GM12878 (cell line): ENCODE data around the gene THOC6. TPM values are rescaled to one million over a fixed set of nuclear protein-coding genes. Genes with fewer than 3 reads are reported as not detected.
A peak's percentile ranks its signal among the peaks of the same experiment; 100 is the strongest.

Experiments
- CEBPZ ChIP-seq: fragments of 150-350 bp; IDR thresholded peaks from 2 replicates; pipeline ENCODE4 v1.6.1; 2016; ENCODE audit warnings: low read depth, low read length
- CHD1 ChIP-seq: IDR thresholded peaks from 2 replicates; pipeline ENCODE4 v1.6.1; 2012; ENCODE audit warnings: low read depth, low read length, improper control_type of control experiment
- CHD2 ChIP-seq: IDR thresholded peaks from 2 replicates; pipeline ENCODE4 v1.6.1; 2011; ENCODE audit warnings: low read depth, low read length, improper control_type of control experiment, borderline replicate concordance
- CREB1 ChIP-seq: IDR thresholded peaks from 2 replicates; pipeline ENCODE4 v1.6.1; 2012; ENCODE audit warnings: low read depth, mild to moderate bottlenecking, inconsistent platforms
- GABPA ChIP-seq: IDR thresholded peaks from 2 replicates; pipeline ENCODE4 v1.6.1; 2014; ENCODE audit warnings: antibody characterized with exemption, low read depth, mild to moderate bottlenecking, inconsistent platforms
- MAX ChIP-seq: IDR thresholded peaks from 2 replicates; pipeline ENCODE4 v1.6.1; 2012; ENCODE audit warnings: low read depth, low read length, improper control_type of control experiment
- NFIC ChIP-seq: IDR thresholded peaks from 2 replicates; pipeline ENCODE4 v1.6.1; 2012; ENCODE audit warnings: low read depth, mild to moderate bottlenecking, inconsistent platforms, low read length, moderate library complexity
- NR2F1 ChIP-seq: fragments of 450-650 bp; conservative IDR thresholded peaks from 2 replicates; pipeline ENCODE4 v1.6.1; 2017; ENCODE audit warnings: mild to moderate bottlenecking
- PBX3 ChIP-seq: IDR thresholded peaks from 2 replicates; pipeline ENCODE4 v1.6.1; 2011; ENCODE audit warnings: mild to moderate bottlenecking, low read depth, low read length, moderate library complexity; ENCODE audit not compliant: insufficient replicate concordance
- PKNOX1 ChIP-seq: fragments of 450-650 bp; IDR thresholded peaks from 2 replicates; pipeline ENCODE4 v1.6.1; 2016; ENCODE audit warnings: mild to moderate bottlenecking
- RB1 ChIP-seq: fragments of 450-650 bp; formaldehyde crosslinking; IDR thresholded peaks from 2 replicates; pipeline ENCODE4 v1.6.1; 2017; ENCODE audit warnings: mild to moderate bottlenecking, borderline replicate concordance
- SMC3 ChIP-seq: IDR thresholded peaks from 2 replicates; pipeline ENCODE4 v1.6.1; 2011; ENCODE audit warnings: low read length, improper control_type of control experiment, borderline replicate concordance
- SRF ChIP-seq, 2 experiments: IDR thresholded peaks; 2 replicates each; pipeline ENCODE4 v1.6.1; 2011; ENCODE audit warnings: low read depth in 2 of 2, low read length in 2 of 2, mild to moderate bottlenecking in 1 of 2, moderate library complexity in 1 of 2
- STAT3 ChIP-seq: IDR thresholded peaks from 2 replicates; pipeline ENCODE4 v1.6.1; 2011; ENCODE audit warnings: low read depth, low read length, improper control_type of control experiment
- TARDBP ChIP-seq: IDR thresholded peaks from 2 replicates; pipeline ENCODE4 v1.6.1; 2016; ENCODE audit warnings: borderline replicate concordance
- TBL1XR1 ChIP-seq: IDR thresholded peaks from 2 replicates; pipeline ENCODE4 v1.6.1; 2012; ENCODE audit warnings: low read depth, low read length, improper control_type of control experiment
- ZNF217 ChIP-seq: fragments of 450-650 bp; IDR thresholded peaks from 2 replicates; pipeline ENCODE4 v1.6.1; 2017; ENCODE audit warnings: antibody characterized with exemption, mild to moderate bottlenecking
- ZNF687 ChIP-seq: fragments of 450-650 bp; IDR thresholded peaks from 2 replicates; pipeline ENCODE4 v1.6.1; 2017; ENCODE audit warnings: mild to moderate bottlenecking, moderate library complexity
- polyA plus RNA-seq, 11 experiments: library from polyadenylated mRNA; depleted of rRNA in 4 of 11; unstranded in 6 of 11; stranded (reverse) in 5 of 11; fragments of >200 nt; fragmentation: Nextera tagmentation in 4 of 11; fragmentation: Illumina TruSeq in 1 of 11; extraction: Ambion mirVana in 4 of 11; extraction: Trizol in 1 of 11; gene quantifications; 1 replicate in 1 of 11; 2 replicates in 10 of 11; pipeline versions ENCODE4 v1.2.1 to v1.2.3, GENCODE V29; 2011 to 2016; ENCODE audit warnings: inconsistent platforms in 2 of 11, missing spikeins in 2 of 11, low read depth in 1 of 11
- total RNA-seq, 4 experiments: library from RNA; depleted of rRNA in 3 of 4; stranded (reverse); fragments of >200 nt in 3 of 4; fragmentation: Illumina TruSeq in 1 of 4; extraction: Trizol in 1 of 4; gene quantifications; 2 replicates each; pipeline versions ENCODE4 v1.2.1 to v1.2.3, GENCODE V29; 2013 to 2021

Gene THOC6
- total and polyA plus RNA-seq, 10 of the 15 experiments (the other 5 are each of a cell fraction or from before 2014, with no cell fraction given) = 1.0 to 54.4 (median 27.9) TPM

GRCh38 chr16:3023669-3024478 is at the start of gene THOC6, which contains the start of gene HCFC1R1 (continued):
- TF ChIP-seq CEBPZ (no peak), CREB1 (peak; percentile 96), MAX (peak; percentile 79), PBX3 (no peak), ZNF687 (peak; percentile 50; the same call in 1 of the 2 replicates), SRF (IDR thresholded peaks at IDR 0.05; ENCODE audit: low read depth in 2 of 2, low read length in 2 of 2) (no peak), STAT3 (no peak), PKNOX1 (peak; percentile 53; the same call in 1 of the 2 replicates), RB1 (peak; percentile 88), CHD1 (no peak), TBL1XR1 (no peak), SMC3 (no peak), NR2F1 (no peak; the same call in 1 of the 2 replicates), TARDBP (peak; percentile 94), CHD2 (peak; percentile 96), NFIC (no peak), ZNF217 (no peak), GABPA (no peak; the same call in 1 of the 2 replicates)
